Germinal center (tissue), 1 donor: ENCODE measurements around the gene HS3ST1.
"Not testable (repeated sequence)": the region's sequence is repeated elsewhere in the genome, so short reads cannot be mapped to it uniquely, and the experiment has no call there.

Experiments
- DNase-seq: peaks from one replicate; pipeline ENCODE4 v3.0.0; 2012; ENCODE audit warnings: mixed read lengths, low spot score

HS3ST1 gene

DNA sequence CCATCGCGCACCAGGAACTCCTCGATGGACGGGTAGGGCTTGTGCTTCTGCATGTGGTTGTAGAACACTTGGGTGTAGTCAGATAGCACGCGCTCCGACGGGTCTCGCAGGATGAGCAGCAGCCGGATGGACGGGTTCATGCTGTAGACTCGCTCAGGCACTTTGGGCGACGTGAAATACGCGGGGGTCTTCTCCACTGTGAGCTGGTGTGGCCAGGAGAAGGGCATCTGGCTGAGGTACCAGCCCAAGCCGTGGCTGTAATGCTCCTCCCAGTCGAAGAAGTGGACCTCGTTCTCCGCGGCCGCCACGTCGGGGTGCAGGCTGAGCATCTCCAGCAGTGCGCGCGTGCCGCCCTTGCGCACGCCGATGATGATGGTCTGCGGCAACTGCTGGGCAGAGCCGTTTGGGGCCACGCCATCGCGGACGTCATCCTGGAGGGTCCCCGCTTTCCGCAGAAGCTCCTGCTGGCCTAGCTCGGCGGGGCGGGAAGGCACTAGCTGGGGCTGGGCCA lies 29.2 kb downstream of the HS3ST1 start:
- DNase-seq, result no peak

DNA sequence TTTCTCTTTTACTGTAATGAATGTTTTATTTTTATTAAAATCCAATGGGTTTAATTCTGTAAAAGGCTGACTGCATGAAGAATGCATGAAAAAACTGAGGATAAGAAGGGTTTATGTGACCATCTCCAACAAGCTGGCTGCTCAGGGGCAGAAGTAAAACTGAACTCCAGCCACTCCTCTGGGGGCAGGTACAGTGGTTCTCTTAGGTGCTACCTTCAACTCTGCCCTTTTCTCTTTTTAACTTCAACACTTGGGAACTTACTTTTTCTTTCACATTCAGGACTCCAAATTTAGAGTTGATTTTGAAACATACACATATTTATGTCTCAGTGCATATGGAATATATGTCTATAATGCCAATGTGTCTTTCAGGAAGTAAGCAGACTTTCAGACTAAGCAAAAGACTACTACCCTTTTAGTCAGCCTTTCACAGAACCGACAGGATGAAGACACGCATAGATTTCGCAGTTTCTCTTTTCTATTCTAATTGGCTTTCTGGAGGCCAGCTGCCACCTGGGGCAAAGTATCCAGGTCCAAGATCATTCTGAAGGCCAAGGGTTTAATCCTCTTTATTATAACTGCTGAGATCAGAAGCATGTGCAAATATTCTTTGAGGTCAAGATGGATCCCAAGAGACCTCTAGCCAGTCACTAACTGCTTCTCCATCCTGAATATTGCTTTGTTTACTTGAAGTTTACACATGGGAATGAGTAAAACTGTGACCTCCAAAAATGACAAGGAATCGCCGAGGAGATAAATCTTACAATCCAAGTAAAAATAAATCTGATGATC lies 30.7 kb downstream of the HS3ST1 start:
- no peak for DNase-seq

DNA sequence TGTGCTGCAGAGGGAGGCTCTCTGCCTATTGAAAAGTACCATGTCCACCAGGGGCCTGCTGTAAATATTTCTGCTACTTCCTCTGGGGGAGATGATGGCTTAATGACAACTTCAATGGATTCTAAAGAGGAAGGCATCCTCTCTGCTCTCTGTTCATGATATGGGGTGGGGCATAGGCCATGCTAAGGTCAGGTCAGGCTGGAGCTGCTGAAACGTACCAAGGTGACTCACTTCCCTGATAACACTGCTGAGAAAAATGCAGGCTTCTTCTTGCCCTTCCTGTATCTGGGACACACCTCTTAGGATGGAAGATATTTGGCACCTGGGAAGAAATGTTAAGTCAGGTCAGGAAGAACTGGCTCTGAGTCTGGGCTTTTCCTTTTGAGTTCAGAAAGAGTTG lies 31.5 kb downstream of the HS3ST1 start:
- DNase-seq, result no peak

DNA sequence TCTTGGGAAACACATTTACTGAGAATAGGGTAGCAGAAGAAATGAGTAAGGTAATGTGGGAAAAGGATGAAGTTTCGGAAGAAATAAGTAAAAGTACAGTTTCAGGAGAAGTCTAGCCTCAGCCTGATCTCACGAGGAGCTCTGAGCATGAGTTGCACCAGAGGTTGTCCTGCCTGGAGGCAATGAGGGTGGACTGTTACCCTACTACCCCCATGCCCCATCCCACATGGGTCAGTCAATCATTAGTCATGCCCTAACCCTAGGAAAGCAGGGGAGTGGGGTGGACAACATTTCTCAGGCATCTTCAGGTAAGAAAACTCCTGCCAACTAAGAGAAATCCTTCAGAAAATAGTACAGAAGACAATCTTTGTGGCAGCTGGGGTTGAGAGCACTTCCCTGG lies 35.1 kb downstream of the HS3ST1 start:
- no peak for DNase-seq

DNA sequence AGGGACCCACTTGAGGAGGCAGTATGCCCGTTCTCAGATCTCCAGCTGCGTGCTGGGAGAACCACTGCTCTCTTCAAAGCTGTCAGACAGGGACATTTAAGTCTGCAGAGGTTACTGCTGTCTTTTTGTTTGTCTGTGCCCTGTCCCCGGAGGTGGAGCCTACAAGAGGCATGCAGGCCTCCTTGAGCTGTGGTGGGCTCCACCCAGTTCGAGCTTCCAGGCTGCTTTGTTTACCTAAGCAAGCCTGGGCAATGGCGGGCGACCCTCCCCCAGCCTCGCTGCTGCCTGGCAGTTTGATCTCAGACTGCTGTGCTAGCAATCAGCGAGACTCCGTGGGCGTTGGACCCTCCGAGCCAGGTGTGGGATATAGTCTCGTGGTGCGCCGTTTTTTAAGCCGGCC lies 44.6 kb downstream of the HS3ST1 start:
- DNase-seq, result not testable (repeated sequence)

DNA sequence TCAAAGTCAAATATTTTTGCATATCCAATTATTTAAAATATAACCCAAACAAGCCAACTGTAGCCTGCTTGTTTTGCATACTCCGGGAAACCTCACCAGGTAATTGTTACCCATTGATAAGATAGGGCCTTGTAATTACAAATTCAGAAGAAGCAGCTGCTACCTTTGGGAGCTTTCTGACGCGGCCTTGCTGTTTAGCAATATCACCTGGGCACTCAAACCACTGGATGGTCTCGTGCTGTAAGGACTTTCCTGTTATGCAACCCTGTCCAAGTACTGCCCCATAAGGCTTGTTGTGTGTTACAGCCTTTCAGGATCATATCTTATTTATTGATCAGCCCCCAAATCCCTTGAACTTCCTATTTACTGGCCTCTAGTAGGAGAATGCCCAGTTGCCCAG lies 52.1 kb downstream of the HS3ST1 start:
- DNase-seq, result no peak

DNA sequence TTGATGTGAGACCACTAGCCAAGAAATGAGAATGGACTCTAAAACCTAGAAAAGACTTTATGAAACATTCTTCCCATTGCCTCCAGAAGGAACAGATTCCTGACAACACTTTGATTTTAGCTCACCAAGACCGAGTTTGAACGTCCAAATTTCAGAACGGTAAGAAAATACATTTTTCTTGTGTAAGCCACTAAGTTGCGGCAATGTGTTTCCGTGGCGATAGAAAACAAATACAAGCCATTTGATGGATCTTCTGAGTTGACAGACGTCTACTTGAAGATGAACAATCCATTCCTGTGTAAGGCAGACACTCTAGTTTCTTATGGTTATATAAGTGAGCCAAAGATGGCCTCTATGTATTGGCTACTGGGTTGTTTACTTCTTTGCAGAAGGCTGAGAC lies 52.5 kb downstream of the HS3ST1 start:
- DNase-seq, result no peak

DNA sequence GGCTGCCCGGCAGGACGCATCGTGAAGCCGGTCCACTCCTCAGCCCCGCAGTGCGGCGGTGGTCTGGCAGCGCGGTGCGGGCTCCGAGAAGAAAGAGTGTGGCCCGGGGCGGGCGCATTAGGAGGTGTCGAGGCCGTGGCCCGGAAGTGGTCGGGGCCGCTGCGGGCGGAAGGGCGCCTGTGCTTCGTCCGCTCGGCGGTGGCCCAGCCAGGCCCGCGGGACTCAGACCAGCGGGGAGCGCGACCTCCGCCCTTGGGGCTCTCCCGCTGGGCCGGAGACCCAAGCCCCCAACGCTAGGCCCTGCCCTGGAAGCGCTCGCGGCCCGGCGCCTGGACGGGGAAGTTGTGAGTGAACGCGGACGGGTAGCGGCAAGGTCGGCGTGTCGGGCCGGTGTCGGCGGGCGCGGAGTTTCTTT lies 60.0 kb downstream of the HS3ST1 start:
- no peak for DNase-seq

DNA sequence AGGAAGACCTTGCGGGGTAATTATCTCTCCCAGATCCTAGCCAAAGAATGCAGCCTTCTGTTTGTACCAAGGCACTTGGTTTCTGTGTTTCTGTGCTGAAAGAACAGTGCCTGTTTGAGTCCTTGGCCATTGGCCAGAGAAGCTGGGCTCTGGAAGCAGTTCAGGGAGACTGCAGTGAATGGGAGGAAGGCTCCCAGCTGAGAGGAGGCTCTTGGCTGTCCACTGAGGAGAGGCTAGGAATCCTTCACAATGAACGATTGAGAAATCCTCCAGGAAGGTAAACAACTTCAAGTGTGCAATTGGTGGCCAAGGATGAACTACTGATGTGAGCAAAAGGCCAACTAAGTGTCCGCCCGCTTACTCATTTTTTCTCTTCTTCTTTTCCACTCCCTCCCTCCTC lies 61.3 kb downstream of the HS3ST1 start:
- DNase-seq, result no peak

DNA sequence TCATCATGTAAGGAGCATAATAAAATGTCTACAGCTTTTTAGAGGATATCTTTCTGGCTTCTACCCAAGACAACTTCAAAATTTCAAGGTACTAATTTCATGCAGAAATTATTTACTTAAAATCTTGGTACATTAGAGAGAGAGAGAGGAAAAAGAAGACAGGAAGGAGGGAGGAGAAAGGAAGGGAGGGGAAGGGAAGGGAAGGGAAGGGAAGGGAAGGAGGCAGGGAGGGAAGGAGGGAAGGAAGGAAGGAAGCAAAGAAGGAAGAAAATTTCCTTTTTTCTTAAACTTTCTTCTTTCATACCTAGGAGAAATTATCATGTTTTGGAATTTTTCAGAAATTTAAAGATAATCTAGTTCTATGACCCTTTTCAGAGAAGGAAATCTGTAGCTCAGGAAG lies 61.8 kb downstream of the HS3ST1 start:
- no peak for DNase-seq

DNA sequence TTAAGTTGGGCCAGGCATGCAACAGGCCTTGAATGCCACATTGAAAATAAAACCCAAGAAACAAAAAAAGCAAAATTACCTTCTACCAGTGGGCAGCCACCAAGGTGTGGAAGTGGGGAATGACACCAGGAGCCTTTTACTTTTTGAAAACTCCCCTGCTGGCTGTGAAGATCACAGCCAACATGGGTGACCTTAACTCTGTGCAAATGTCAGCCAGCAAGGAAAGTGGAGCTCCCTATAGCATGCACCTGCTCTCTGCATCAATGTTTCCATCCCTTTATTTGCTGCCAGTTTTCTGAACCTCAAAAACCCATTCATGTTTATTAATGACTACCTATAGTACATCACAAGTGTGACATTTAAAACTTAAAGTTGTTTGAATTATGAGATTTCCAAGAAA lies 63.7 kb downstream of the HS3ST1 start:
- no peak for DNase-seq

DNA sequence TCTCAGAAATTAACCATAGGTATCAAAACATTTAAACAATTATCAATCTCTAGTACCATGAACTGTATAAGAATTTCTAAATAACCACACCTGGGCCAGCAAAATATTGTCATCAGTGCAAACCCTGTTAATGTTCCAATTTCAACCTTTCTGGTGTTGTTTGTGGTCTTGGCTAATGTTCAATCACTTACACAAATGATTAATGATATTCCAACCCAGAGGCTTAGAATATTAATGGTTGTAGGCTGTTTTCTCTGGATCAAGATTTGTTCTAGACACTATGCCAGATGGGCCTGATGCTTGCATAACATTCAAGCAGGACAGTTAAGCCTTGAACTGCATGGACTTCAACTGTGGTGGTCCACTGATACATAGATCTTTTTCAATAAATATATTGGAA lies 69.1 kb downstream of the HS3ST1 start:
- DNase-seq, result no peak

DNA sequence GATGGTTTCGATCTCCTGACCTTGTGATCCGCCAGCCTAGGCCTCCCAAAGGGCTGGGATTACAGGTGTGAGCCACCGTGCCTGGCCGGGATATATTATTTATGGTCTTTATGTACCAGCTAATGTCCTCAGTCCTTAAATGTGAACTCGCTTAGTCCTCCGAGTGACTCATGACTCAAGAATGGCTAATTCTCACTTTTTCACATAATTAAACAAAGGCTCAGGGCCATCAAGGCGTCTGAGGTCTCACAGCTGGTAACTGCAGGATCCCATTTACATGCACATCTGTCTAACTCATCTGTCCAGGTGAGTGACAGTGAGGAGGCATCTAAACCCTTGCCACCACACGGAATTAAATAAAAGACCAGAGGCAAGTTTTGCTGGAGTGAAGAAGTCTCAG lies 73.5 kb downstream of the HS3ST1 start:
- no peak for DNase-seq

DNA sequence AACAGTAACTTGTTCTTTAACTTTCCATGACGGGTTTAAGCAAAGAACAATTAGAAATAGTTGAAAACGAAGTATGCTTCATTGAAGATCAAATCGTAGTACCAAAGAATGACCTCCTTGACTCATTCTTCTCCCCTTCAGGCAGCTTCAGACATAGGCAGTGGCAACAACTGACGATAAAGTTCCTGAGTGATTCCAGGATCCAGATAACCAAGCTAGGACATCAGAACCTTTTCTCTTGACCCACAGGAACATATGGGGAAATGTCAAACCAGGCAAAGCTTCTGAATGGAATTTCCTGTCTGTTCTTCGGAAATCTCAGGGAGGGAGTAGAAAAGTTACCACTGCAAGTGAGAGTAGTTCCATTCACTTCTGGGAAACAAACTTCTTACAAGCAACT lies 74.2 kb downstream of the HS3ST1 start:
- no peak for DNase-seq

DNA sequence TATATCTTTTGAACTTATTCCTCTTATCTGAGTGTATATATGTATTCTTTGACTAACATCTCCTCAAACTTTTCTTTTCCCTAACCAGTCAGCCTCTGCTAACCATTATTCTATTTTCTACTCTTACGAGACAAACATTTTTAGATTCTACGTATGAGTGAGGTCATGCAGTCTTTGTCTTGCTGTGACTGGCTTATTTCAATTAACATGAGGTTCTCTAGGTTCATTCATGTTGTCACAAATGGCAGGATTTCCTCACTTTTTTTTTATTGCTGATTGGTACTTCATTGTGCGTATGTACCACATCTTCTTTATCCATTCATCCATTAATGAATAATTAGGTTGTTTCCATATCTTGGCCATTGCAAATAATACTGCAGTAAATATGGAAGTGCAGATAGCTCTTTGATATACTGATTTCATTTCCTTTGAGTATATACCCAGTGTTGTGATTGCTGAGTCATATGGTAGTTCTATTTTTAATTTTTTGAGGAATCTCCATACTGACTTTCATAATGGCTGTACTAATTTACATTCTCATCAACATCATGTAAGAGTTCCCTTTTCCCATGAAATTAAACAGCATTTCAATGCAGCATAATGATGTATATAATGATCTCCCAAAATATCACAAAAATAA lies 80.1 kb downstream of the HS3ST1 start:
- DNase-seq, result no peak

DNA sequence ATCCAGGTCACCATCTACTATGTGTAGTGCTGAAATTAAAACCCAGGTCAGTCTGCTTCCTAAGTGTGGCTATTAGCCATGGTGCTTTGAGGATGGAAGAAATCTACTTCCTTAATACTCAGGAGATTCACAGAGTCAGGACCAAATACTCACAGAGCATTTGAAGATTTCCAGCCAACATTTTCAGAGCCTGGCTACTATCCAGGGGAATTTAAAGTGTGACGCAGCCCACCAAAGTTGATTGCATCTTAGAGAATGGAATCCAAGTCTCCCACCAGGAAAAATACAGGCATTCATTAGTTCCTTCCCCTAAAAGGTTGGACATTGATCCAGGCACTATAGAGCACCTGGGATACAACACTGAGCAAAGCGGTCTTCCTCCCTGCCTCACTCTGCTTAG lies 83.8 kb downstream of the HS3ST1 start:
- DNase-seq, result no peak

DNA sequence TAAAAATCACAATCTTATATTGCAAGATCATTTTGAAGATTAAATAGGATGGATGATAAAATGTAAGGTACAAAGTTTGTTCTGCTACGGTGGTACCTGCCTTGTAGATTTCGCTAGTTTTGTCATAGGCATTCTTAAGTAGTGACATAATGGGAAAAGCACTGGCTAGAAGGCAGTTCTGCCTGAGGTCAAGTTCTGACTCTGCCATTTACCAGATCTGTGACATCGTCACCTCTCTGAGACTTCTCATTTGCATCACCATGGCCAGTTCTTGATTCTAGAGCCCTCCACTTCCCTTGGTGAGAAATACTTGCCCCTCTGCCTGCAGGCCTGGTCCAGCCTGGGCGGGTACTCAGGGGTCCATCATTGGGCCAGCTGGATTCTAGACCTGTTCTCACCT lies 85.2 kb downstream of the HS3ST1 start:
- DNase-seq, result no peak
